GM18498 (cell line): ENCODE results near the gene BEX4.
"Not testable (repeated sequence)": the region's sequence is repeated elsewhere in the genome, so short reads cannot be mapped to it uniquely, and the experiment has no call there.

Source experiments
- ATAC-seq: cut with Tn5 transposase; IDR thresholded peaks from one replicate; pipeline ENCODE4 v1.9.1; 2021; ENCODE audit warnings: mild to moderate bottlenecking, moderate library complexity; ENCODE audit not compliant: unreplicated experiment

Gene BEX4, protein sequence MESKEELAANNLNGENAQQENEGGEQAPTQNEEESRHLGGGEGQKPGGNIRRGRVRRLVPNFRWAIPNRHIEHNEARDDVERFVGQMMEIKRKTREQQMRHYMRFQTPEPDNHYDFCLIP

DNA sequence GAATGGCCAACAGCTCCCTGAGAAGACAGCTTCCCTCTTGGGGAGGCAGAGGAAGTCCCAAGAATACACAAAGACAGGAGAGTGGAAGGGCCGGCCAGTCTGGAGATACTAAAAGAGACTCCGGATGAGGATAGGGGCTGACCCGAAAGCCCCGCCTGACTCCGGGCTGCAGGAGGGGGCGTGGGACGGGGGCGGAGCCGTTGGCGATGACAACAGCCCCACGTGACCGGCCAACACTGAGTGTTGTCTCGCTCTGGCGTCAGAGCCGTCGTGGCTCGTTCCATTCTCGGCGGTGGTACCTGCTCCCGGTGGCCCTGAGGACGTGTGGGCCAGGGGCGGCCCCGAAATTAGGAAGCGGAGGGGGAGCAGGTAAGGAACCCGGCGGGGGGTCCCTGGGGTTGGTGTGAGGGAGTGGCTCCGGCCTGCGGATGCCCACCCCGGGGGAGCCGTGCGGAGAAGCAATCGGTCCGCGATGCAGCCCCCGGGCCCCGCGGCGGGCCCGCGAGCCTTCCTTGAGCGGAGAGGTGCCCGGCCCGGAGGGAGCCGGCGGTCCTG is at the start of gene BEX4:
BEX4 (plus strand) TSS at position 239 of the 555 bp plus-strand sequence. CDS start 1,046 bp downstream, outside the sequence.
- peak; percentile 97 for ATAC-seq

DNA sequence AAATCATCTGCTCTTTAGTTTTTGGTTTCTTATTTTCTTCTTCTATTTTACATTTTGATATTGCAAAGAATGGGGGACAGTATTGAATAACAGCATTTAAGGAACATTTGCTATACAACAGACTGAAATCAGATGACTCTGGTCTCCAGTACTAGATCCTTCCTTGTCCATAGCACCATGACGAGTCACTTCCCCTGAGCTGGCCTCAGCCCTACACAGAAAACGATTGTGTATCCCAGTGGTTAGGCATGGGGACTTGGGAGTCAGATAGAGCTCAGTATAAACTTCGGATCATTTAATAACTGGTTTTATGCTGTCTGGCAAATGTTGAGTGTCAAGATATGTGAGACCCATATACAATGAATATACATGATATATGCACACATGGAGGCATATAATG is 44.7 kb upstream of the BEX4 start:
- no peak for ATAC-seq

DNA sequence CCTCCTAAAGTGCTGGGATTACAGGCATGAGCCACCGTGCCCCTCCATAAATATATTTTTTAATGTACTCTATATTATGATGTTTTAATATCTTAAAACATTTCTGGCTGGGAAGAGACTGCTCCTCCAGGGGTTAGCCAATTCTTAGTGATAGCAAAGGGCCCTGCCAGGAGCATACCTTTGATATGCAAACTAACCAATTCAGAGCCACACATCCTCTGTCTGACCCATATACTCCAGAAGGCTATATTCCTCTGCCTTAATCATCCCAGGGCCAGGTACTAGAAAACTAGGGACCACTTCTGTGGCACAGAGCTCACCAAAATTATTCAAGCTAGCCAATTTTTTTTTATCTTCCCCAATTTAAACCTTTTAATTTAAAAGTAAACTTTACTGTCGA is 43.6 kb upstream of the BEX4 start:
- ATAC-seq, result no peak

DNA sequence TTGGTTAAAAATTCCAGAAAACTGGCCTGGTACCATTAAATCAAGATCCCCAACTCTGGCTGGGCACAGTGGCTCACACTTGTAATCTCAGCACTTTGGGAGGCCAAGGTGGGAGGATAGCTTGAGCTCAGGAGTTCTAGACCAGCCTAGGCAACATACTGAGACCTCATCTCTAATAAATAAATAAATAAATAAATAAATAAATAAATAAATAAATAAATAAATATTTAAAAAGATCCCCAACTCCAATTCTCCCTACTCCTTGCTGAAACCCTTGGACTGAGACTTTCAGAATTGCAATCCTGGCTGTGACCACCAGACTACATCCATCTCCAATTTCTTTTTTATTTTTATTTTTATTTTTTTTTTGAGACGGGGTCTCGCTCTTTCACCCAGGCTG is 39.7 kb upstream of the BEX4 start:
- ATAC-seq, result not testable (repeated sequence)

DNA sequence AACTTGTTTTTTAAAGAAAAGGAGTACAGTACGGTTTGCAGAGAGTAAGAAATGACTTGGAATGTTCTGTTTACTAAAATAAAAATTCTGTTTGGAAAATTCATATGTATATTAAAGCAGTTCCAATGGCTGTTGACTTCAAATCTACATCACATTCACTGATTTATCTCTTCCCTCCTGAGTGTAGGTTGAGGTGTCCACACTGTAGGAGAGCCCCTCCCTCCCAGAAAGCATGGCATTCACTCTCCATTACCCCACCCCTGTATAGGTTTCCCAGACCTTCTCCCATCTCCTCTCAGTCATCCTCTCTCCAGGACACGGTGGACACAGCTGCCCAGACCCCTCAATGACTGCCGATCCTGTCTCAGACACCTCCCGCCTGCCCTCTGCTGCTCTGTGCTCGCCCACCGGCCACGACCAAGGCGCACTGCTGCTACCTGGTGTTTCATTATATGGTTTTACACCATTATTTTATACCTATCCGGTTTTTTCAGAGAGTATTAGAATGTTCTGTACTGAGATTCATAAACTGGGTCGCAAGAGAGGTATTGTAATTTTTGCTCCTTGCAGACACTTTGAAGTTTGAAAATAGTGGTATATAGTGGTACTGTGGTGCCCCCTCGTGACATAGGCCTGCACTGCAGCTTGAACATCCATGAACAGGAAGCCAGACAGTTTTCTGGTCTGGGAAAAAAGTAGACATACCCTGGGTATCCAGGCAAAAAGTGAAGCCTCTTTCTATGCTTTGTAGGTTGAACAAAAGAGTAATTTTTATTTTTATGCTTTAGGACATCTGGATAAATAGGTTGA is 38.8 kb upstream of the BEX4 start:
- ATAC-seq, result peak; percentile 64

DNA sequence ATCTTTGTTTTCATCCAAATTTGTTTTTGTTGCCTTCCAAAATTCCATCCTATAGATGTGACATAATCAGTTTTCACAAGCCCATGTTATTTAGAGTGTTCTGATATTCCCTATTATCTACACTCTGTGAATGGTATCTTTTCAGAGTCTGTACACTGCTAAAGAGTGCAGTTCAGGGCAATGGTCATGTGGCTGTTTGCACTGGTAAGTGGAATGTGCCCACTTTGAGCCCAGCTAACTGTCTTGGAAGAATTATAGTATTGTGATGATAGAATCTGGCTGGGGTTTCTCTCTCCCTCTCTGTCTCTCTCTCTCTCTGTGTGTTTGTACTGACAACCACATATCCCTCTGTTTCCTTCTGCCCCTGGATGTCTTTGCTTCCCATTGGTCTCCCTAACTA is 37.4 kb upstream of the BEX4 start:
- ATAC-seq, result no peak

DNA sequence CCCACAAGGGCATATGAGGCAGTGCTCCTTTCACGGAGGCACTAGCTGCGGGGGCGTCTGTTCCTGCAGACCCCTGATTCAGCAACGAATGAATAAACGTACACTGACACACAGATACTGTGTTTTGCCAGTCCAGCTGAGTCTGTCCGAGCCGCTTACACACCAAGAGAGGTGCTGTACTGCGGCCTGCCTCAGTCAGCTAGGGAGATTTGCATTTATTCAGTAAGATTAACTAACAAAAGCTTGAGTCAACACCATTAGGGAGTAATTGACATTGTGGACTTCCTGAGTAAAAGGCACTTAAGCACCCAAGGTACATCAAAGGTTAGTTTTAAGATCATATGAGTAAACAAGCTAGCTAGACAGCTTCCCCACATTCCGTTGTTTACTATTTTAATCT is 31.0 kb upstream of the BEX4 start:
- no peak for ATAC-seq

DNA sequence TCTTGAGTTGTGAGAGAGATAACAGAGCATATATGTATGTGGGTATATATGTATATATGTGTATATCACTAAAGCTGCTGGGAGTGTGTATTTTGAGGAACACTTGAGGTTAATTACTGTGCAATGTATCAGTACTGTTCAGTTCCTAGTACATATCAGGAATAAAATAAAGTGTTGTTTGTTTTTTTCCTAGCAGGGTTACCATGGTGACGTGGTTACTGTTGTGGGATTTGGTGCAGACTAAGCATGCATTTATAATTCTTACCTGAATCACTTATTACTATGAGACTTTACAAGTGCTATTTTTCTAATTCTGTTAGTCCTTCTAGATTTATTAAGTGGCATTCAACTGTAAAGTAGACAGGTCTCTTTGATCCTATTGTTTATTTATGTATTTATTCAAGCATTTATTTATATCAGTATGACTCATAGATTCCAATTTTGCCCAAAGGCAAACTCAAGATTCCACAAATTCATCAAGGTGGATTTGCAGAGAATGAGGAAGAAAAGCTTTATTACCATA is 26.9 kb upstream of the BEX4 start:
- ATAC-seq, result no peak

DNA sequence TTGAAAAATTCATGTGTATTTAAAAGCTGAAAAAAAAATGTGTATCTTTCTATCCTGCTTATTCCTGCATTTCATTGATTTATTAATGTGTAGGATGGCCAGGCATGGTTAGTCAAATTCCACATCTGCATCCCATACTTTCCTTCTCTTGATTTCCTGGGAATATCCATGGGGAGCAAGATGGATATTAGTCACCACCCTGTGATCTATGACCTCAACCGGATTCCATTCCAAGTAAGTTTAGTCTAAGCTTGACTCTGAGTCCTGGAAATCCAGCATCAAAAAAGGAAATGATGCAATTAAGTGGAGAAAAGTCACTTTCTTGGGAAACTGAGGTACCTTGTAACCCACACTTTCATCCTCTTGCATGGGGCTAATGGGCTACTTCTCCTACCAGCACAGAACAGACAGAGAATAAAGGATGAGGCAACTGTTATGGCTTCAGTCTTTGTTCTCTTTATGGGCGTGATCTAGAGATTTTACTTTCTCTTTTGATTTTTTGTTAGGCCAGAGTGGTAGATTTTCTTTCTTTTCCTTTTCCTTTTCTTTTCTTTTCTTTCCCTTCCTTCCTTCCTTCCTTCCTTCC is 17.1 kb upstream of the BEX4 start:
- ATAC-seq, result no peak

DNA sequence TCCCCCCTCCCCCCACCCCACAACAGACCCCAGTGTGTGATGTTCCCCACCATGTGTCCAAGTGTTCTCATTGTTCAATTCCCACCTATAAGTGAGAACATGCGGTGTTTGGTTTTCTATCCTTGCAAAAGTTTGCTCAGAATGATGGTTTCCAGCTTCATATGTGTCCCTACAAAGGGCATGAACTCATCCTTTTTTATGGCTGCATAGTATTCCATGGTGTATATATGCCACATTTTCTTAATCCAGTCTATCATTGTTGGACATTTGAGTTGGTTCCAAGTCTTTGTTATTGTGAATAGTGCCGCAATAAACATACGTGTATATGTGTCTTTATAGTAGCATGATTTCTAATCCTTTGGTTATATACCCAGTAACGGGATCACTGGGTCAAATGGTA is 16.2 kb upstream of the BEX4 start:
- not testable (repeated sequence) for ATAC-seq

DNA sequence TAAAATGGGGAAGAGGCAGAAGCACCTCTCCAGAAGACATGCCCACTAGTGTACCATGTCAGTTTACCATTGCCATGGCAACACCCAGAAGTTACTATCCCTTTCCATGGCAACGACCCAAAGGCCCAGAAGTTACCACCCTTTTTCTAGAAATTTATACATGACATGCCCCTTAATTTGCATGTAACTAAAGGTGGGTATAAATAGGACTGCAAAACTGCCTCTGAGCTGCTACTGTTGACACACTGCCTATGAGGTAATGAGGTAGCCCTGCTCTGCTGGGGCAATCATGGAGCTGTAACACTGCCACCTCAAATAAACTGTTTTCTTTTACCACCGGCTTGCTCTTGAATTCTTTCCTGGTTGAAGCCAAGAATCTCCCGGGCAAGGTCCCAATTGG is 13.9 kb upstream of the BEX4 start:
- no peak for ATAC-seq

DNA sequence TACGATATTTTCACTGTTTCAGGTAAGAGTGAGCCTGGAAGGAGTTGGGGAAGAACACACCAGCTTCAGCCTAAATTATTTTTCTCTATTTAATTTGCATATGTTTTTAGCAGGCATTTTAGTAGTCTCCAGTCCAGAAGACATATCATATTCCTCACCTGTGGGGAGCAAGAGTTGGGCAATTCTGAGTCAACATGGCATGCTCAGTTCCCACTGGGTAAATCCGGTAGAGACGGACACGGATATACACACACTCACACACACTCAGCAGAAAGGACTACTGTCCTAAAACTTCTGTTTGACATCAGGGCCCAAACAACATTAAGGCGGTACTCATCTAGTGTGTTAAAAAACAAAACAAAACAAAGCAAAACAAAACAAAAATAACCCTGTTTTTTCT is 4.9 kb upstream of the BEX4 start:
- no peak for ATAC-seq

DNA sequence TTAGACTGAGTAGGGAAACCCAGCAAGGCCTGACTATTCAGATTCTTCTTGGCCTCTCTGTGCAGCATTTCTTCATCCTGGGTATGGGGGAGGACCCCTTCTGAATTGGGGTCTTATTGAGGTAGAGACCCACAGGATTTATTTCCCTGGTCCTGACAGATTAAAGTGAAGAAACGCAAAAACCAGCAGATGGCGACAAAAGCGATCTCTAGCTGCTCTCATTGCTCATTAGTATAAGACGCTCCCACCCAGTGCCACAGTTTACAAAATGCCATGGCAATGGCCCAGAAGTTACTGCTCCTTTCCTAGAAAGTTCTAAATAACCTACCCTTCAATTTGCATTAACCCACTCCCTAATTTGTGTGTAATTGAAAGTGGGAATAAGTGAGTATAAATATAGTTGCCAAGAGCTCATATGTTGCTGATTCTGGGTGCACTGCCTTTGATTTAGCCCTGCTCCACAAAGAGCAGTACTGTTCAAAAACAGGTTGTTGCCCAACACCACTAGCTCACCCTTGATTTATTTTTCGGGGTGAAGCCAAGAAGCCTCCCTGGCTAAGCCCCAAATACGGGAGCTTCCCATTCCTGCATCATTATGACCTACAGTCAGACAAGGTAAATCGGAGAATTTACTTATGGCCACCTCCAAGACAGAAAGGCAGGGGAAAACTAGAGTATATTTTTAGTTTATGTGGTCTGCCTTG is 3.7 kb upstream of the BEX4 start:
- no peak for ATAC-seq

DNA sequence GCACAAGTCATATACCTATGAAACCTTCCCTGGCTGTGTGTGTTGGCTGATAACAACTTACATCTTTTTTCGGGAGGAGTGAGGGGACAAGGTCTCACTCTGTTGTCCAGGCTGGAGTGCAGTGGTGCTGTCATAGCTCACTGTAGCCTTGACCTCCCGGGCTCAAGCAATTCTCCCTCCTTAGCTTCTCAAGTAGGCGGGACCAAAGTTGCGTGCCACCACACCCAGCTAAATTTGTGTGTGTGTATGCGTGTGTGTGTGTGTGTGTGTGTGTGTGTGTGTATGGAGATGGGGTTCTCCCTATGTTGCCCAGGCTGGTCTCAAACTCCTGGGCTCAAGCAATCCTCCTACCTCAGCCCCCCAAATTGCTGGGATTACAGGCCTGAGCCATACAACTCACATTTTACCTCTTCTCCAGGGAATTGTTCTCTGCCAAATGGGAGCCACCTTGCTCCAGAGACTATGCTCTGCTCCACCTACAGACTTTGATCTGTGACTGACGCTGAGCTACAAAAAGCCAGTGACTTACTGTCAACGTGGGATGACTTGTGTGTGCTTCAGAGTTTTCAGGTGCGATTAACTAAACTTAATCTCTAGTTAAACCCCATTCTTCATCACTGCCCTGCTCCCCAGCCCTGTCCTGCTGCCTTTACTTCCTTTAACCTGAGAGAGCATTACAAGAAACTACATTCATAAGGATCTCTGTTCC is 2.0 kb upstream of the BEX4 start:
- no peak for ATAC-seq

DNA sequence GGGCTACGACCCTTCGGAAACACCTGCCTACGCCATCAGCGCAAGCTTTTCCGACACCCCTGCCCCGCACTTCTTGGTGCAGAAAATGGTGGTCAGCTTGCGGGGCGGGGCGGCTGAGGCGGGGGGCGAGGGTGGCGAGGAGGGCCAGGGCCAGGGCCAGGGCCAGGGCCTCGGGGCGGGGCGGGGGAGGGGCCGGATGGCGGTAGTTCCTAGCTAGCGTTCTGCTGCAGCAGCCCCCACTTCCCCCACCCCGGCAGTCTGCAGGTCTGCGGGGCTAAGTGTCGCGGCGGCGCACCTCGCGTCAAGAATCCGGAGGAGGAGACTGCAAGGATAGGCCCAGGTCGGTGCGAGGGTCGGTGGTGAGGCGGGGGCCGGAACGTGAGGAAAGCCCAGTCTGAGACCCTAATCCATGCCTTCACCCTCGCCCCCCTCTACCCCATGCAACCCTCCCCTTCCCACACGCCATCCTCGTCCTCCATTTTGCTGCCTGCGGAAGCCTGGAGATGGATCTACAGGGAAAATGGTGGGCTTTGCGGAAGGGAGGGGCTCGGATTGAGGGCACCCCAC is 600 bp downstream of the BEX4 start:
- ATAC-seq, result peak; percentile 11

DNA sequence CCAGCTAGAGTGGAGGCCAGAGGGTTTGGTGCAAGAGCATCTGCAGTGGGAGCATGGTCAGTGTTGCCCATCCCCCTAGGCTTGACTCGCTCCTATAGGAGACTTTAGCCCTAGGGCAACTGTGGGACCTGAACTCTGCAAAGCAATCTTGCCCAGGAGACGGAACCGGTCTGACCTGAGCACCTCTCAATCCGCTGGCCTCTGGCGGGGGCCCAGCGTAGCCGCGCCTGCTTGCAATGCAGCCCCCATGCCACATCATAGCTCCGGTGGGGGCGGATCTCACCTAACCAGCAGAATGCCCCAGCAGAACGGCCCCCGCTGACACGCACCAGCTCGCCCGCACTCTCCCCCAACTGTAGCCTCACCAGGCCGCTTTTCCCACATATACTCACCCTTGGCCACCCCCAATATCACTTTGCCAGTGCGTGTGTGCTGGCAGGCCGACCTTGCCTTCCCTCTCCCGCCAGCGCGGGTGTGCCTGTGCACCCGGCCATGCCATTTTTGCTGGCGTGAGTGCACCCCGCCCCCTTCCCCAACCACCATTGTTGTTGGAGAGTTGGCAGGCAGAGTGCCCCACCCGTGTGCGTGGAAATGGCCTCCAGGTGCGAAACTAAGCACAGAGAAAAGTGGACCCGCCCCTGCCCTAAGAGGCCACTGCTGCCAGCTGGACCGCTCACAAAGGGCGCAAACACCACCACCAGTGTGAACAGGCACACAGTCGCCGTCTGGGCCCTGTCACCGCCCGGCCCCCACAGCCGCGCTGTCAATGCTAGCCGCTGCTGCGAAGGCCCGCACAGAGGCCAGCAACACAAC is 5.8 kb downstream of the BEX4 start:
- no peak for ATAC-seq

DNA sequence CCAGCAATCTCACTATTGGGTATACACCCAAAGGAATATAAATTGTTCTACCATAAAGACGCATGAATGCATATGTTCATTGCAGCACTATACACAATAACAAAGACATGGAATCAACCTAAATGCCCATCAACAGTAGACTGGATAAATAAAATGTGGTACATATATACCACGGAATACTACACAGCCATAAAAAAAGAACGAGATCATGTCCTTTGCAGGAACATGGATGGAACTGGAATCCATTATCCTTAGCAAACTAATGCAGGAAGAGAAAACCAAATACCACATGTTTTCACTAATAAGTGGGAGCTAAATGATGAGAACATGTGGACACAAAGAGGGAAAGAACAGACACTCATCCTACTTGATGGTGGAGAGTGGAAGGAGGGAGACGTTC is 11.0 kb downstream of the BEX4 start:
- ATAC-seq, result not testable (repeated sequence)

DNA sequence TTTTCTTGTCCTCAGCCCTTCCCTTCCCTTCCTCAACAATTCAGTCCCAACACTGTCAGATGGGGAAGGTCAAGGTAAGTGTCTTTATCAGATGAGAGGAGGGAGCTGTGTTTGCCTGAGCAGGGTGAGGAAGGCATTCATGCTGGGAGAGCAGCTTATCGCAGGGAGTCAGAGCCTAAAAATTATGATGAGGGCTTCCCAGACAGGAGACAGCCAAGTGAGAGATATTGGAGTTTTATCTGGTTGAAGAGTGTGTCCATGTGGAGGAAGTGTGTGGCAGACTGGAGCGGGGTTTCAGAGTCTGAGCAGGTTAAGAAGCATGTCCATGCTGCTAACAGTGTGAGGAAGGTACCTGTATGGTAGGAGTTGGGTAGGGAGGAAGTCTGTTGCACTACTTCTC is 18.4 kb downstream of the BEX4 start:
- no peak for ATAC-seq

DNA sequence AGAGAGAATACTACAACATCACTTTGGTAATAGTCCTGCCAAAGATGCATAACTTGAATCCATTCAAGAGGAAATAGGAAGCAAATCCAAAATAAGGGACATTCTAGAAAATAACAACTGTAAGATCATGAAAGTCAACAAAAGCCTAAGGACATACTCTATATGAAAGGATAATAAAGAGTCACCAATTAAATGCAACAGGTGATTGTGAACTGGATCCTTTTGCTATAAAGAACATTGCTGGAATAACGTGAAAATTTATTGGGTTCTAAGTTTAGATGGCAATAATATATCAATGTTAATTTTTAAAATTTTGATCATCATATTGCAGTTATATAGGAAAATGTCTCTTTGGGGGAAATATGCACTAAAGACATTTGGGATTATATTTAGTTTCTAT is 20.0 kb downstream of the BEX4 start:
- ATAC-seq, result no peak
